Measurements from ENCODE around the gene HIF1A.

- TF ChIP-seq CTCF (IDR thresholded peaks at IDR 0.05): no peak
- TF ChIP-seq EZH2 (IDR thresholded peaks at IDR 0.05): no peak
- no peak for TF ChIP-seq EZH2phosphoT487 (IDR thresholded peaks at IDR 0.05)
Observed at GRCh38 chr14:61646366-61647116, 48.8 kb upstream of the HIF1A start.

Data from neural progenitor cell (in vitro differentiated cells).